PC-9 (cell line): ENCODE measurements around the gene ZMYM4. TPM values are rescaled to one million over a fixed set of nuclear protein-coding genes. Genes with fewer than 3 reads are reported as not detected.

Experiments used
- BruUV-seq: library from RNA; stranded (reverse); fragments of 400-500 nt; replicated peaks from 2 replicates; lab custom pipeline; 2021; lab: Mats Ljungman, UMichigan
- CTCF ChIA-PET: fragments of 300-600 bp; sonication (Branson Sonifier 250); formaldehyde crosslinking; loops from one replicate; lab custom pipeline; 2022; ENCODE audit warnings: antibody characterized with exemption; lab: Charles Lee
- POLR2A ChIA-PET: fragments of 300-600 bp; sonication (Branson Sonifier 250); formaldehyde crosslinking; loops from one replicate; lab custom pipeline; 2022; ENCODE audit warnings: antibody characterized with exemption; ENCODE audit not compliant: unreplicated experiment; lab: Charles Lee
- DNase-seq, 2 experiments: peaks; one replicate each; pipeline versions ENCODE4 v3.0.0 to v3.0.0-alpha.2; 2015 to 2022; ENCODE audit warnings: mixed read lengths in 1 of 2
- H2AFZ ChIP-seq: fragments of 200-600 bp; sonication (generic); 2 replicates; pipeline ENCODE4 v1.8.1; 2017; ENCODE audit warnings: antibody characterized with exemption
- H3F3A ChIP-seq: fragments of 200-600 bp; sonication (generic); 2 replicates; pipeline ENCODE4 v1.8.1; 2017; ENCODE audit warnings: antibody characterized with exemption, mild to moderate bottlenecking, low read depth; ENCODE audit not compliant: insufficient read depth
- H3K27ac ChIP-seq: fragments of 200-600 bp; sonication (generic); 2 replicates; pipeline ENCODE4 v1.6.1; 2016; ENCODE audit warnings: mixed run types
- H3K27me3 ChIP-seq: fragments of 200-600 bp; sonication (generic); 2 replicates; pipeline ENCODE4 v1.6.1; 2016; ENCODE audit warnings: low read depth, mixed run types; ENCODE audit not compliant: insufficient read depth
- H3K36me3 ChIP-seq: fragments of 200-600 bp; sonication (generic); 2 replicates; pipeline ENCODE4 v1.6.1; 2016; ENCODE audit warnings: low read depth, mixed run types
- H3K4me1 ChIP-seq: fragments of 200-600 bp; sonication (generic); replicated peaks from 2 replicates; pipeline ENCODE4 v1.6.1; 2016; ENCODE audit warnings: mixed run types; ENCODE audit not compliant: insufficient read depth
- H3K4me2 ChIP-seq: fragments of 200-600 bp; sonication (generic); 2 replicates; pipeline ENCODE4 v1.6.1; 2017; ENCODE audit warnings: mixed run types
- H3K4me3 ChIP-seq: fragments of 200-600 bp; sonication (generic); 2 replicates; pipeline ENCODE4 v1.6.1; 2016; ENCODE audit warnings: mixed run types
- H3K79me2 ChIP-seq: fragments of 200-600 bp; sonication (generic); 2 replicates; pipeline ENCODE4 v1.6.1; 2017; ENCODE audit warnings: low read depth, mixed run types
- H3K9me2 ChIP-seq: fragments of 200-600 bp; sonication (generic); 2 replicates; pipeline ENCODE4 v1.8.1; 2017; ENCODE audit warnings: mild to moderate bottlenecking; ENCODE audit not compliant: insufficient read depth
- H3K9me3 ChIP-seq: fragments of 200-600 bp; sonication (generic); 2 replicates; pipeline ENCODE4 v1.8.1; 2016; ENCODE audit warnings: low read depth; ENCODE audit not compliant: insufficient read depth
- H4K20me1 ChIP-seq: fragments of 200-600 bp; sonication (generic); 2 replicates; pipeline ENCODE4 v1.8.1; 2017; ENCODE audit not compliant: insufficient read depth
- EZH2 ChIP-seq: fragments of 200-600 bp; sonication (generic); IDR thresholded peaks from 2 replicates; pipeline ENCODE4 v1.8.0; 2017; ENCODE audit warnings: antibody characterized with exemption, low read depth
- intact Hi-C: fragments of 100-400 bp; cut with micrococcal nuclease; formaldehyde crosslinking; loops from one replicate; pipeline ENCODE4 v1.10.0; 2022; ENCODE audit not compliant: unreplicated experiment
- total RNA-seq: library from RNA; stranded (reverse); gene quantifications from 2 replicates; pipeline ENCODE4 v1.2.3, GENCODE V29; 2021
- TF ChIP-seq, protein P1 (sequence below): fragments of 200-600 bp; sonication (generic); conservative IDR thresholded peaks from 2 replicates; pipeline ENCODE4 v1.6.1; 2017; ENCODE audit warnings: mixed run types, antibody characterized with exemption, mild to moderate bottlenecking, moderate library complexity

Gene ZMYM4
- total RNA-seq, 1 experiment from 2014 or later: 84.4 TPM

- intact Hi-C loops: no loop called here
- no peaks in the 10 kb centered on the region for H3K9me2 ChIP-seq
- H3K36me3 ChIP-seq: peaks cover 29% of the 10 kb centered on the region
- H2AFZ ChIP-seq: no peak overlapping the region
- no peaks in the 10 kb centered on the region for H3K9me3 ChIP-seq
- ChIA-PET CTCF (no interaction called here), POLR2A (no interaction called here)
- no peaks in the 10 kb centered on the region for H4K20me1 ChIP-seq
- H3K27me3 ChIP-seq: no peaks in the 10 kb centered on the region
- H3K79me2 ChIP-seq: no peaks in the 10 kb centered on the region
- H3F3A ChIP-seq: no peaks in the 10 kb centered on the region; the same call in 1 of the 2 replicates
- H3K4me2 ChIP-seq: no peak overlapping the region
- H3K4me3 ChIP-seq: no peak overlapping the region
- no peak overlapping the region for H3K27ac ChIP-seq
- TF ChIP-seq EZH2: no peak
- TF ChIP-seq, protein P1, sequence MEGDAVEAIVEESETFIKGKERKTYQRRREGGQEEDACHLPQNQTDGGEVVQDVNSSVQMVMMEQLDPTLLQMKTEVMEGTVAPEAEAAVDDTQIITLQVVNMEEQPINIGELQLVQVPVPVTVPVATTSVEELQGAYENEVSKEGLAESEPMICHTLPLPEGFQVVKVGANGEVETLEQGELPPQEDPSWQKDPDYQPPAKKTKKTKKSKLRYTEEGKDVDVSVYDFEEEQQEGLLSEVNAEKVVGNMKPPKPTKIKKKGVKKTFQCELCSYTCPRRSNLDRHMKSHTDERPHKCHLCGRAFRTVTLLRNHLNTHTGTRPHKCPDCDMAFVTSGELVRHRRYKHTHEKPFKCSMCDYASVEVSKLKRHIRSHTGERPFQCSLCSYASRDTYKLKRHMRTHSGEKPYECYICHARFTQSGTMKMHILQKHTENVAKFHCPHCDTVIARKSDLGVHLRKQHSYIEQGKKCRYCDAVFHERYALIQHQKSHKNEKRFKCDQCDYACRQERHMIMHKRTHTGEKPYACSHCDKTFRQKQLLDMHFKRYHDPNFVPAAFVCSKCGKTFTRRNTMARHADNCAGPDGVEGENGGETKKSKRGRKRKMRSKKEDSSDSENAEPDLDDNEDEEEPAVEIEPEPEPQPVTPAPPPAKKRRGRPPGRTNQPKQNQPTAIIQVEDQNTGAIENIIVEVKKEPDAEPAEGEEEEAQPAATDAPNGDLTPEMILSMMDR: no peak
- BruUV-seq: no TSS peak
- DNase-seq: no peak
- no peaks in the 10 kb centered on the region for H3K4me1 ChIP-seq
Observed at GRCh38 chr1:35408925-35409324, 140.4 kb downstream of the ZMYM4 start.

DNA sequence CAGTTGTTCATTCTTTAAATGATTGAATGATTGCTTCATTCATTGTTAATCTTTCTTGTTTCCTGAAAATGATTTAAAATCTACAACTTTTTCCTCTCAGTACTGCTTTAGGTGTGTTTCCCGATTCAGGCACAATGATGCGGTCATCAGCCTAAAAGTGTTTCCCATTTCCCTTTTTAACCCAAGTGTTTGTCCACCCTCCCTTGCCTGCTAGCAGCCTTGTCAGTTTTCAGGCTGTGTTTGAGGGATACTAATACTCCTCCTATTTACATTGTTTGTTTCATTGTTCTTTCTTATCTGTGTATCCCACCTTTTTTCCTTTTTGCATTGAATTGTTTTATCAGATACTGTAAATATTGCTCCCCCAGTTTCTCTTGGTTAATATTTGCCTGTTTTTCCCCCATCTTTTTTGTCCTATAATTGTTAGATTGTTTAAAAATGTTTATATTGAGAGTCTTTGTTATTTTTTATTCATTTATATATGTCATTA is 157.6 kb downstream of the ZMYM4 start:
- no TSS peak for BruUV-seq
- no peak overlapping the region for H3K27ac ChIP-seq
- TF ChIP-seq, protein P1: no peak
- no peak for TF ChIP-seq EZH2
- H3F3A ChIP-seq: 0 out of 2 replicates have a peak, but pooled peaks cover 7% of the 10 kb centered on the region
- no peaks in the 10 kb centered on the region for H3K27me3 ChIP-seq
- POLR2A ChIA-PET: no interaction called here
- 0 out of 2 replicates have a peak, but pooled peaks cover 5% of the 10 kb centered on the region for H3K36me3 ChIP-seq
- no peaks in the 10 kb centered on the region for H3K9me3 ChIP-seq
- no peak for DNase-seq
- no peaks in the 10 kb centered on the region for H3K9me2 ChIP-seq
- intact Hi-C loops: no loop called here
- H4K20me1 ChIP-seq: no peaks in the 10 kb centered on the region
- CTCF ChIA-PET: no interaction called here
- H2AFZ ChIP-seq: no peak overlapping the region
- H3K4me1 ChIP-seq: no peaks in the 10 kb centered on the region
- no peak overlapping the region for H3K4me2 ChIP-seq
- H3K79me2 ChIP-seq: no peaks in the 10 kb centered on the region
- no peak overlapping the region for H3K4me3 ChIP-seq

GRCh38 chr1:35428360-35428759 is 159.9 kb downstream of the ZMYM4 start:
- ChIA-PET CTCF (no interaction called here), POLR2A (no interaction called here)
- Histone ChIP-seq H3K9me2 (no peaks in the 10 kb centered on the region), H3K4me1 (no peaks in the 10 kb centered on the region), H3F3A (0 out of 2 replicates have a peak, but pooled peaks cover 7% of the 10 kb centered on the region), H3K79me2 (no peaks in the 10 kb centered on the region), H3K4me2 (no peak overlapping the region), H3K27me3 (no peaks in the 10 kb centered on the region), H3K27ac (no peak overlapping the region), H4K20me1 (no peaks in the 10 kb centered on the region), H3K36me3 (0 out of 2 replicates have a peak, but pooled peaks cover 5% of the 10 kb centered on the region), H2AFZ (no peak overlapping the region), H3K4me3 (no peak overlapping the region), H3K9me3 (no peaks in the 10 kb centered on the region)
- TF ChIP-seq, protein P1: no peak
- TF ChIP-seq EZH2: no peak
- intact Hi-C loops: no loop called here
- no peak for DNase-seq
- no TSS peak for BruUV-seq
